Esophagus (tissue), 2 donors: Measurements from ENCODE around the gene ACBD6. TPM values are rescaled to one million over a fixed set of nuclear protein-coding genes. Genes with fewer than 3 reads are reported as not detected.

ENCODE experiments used
- H3K27ac ChIP-seq, 2 donors: one replicate each; pipeline ENCODE4 v1.5.1; 2013; ENCODE audit warnings: low read depth in 2 of 2, mild to moderate bottlenecking in 2 of 2, inconsistent platforms in 1 of 2, low read length in 1 of 2, moderate library complexity in 1 of 2
- H3K27me3 ChIP-seq, 2 donors: one replicate each; pipeline ENCODE4 v1.6.1; 2013; ENCODE audit warnings: low read length in 2 of 2, control low read depth in 1 of 2, mild to moderate bottlenecking in 1 of 2; ENCODE audit not compliant: insufficient read depth in 2 of 2, control insufficient read depth in 1 of 2
- H3K36me3 ChIP-seq, 2 donors: one replicate each; pipeline ENCODE4 v1.6.1; 2013; ENCODE audit warnings: low read length in 1 of 2; ENCODE audit not compliant: control insufficient read depth in 2 of 2, insufficient read depth in 2 of 2
- H3K4me1 ChIP-seq, 2 donors: one replicate each; pipeline ENCODE4 v1.6.1; 2013; ENCODE audit warnings: low read length in 1 of 2; ENCODE audit not compliant: control insufficient read depth in 2 of 2, insufficient read depth in 2 of 2
- H3K4me3 ChIP-seq, 2 donors: one replicate each; pipeline ENCODE4 v1.5.1; 2013; ENCODE audit warnings: low read length in 2 of 2, mild to moderate bottlenecking in 2 of 2, low read depth in 1 of 2, moderate library complexity in 1 of 2
- H3K9me3 ChIP-seq, 2 donors: one replicate each; pipeline ENCODE4 v1.6.1; 2013; ENCODE audit warnings: mild to moderate bottlenecking in 2 of 2, low read depth in 1 of 2, low read length in 1 of 2, moderate library complexity in 1 of 2; ENCODE audit not compliant: control insufficient read depth in 2 of 2, insufficient read depth in 1 of 2
- WGBS, 2 donors: extraction: QIAGEN DNeasy Blood & Tissue Kit; methylation state at CpG; one replicate each; pipeline ENCODE4 v1.1.7; 2013; 5-methylcytosine and 5-hydroxymethylcytosine counted together
- polyA plus RNA-seq, 2 donors: library from polyadenylated mRNA; stranded (reverse); fragments of 200-250 nt; gene quantifications; one replicate each; pipeline ENCODE4 v1.2.3, GENCODE V29; 2013
- donor health status: healthy with polysubstance abuse.
- donor health status: Bipolar disorder and iron deficiency.

The ACBD6 gene
- polyA plus RNA-seq, 2 donors: 20.4 to 23.0 TPM

DNA sequence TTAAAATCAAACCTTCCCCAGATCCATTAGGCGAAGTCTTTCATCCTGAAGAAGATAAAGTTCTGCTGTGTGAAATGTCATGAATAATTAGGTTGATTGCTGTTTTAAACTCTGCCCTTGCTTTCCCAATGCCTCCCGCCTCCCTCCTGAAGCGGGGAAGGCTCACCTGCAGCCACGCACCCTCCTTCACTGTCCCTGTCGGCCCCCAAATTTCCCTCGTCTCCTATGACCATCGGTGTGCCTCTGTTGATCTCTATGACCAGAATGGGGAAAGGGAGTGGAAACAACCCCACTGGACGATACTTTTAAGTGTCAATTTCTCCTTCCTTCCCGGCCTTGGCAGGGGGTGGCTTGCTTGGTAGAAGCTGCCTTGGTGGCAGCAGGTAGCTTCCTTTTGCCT, 237.2 kb downstream of the ACBD6 start:
- Histone ChIP-seq H3K4me3 (no peak overlapping the region), H3K36me3 (no peaks in the 10 kb centered on the region), H3K9me3 (no peaks in the 10 kb centered on the region), H3K4me1 (no peaks in the 10 kb centered on the region), H3K27me3 (no peaks in the 10 kb centered on the region), H3K27ac (no peak overlapping the region)
- 75 to 80% methylated on average over 9 of the region's 9 CpGs for WGBS, 2 donors

DNA sequence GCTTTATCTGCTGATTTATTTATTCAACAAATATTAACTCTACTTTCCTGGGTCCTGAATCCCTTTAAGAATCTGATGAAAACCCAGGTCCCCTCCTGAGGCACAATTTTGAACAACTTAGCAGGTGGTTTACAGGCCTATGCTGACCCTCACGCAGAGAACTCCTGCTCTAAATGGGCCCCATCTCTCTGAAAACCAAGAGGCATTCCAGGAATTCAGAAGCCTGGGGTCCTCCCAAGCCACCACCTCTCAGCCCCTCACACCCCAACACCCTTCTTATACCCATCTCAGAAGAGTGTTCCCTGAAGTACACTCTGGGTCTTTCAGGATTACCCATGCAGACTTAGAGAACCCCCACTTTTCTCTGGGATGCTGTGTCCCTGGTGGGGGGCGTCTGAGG, 237.8 kb downstream of the ACBD6 start:
- no peaks in the 10 kb centered on the region for H3K27me3 ChIP-seq
- H3K27ac ChIP-seq: no peak overlapping the region
- H3K36me3 ChIP-seq: no peaks in the 10 kb centered on the region
- WGBS, 2 donors: 55 to 66% methylated on average over 2 of the region's 2 CpGs
- no peak overlapping the region for H3K4me3 ChIP-seq
- H3K9me3 ChIP-seq: no peaks in the 10 kb centered on the region
- no peaks in the 10 kb centered on the region for H3K4me1 ChIP-seq

DNA sequence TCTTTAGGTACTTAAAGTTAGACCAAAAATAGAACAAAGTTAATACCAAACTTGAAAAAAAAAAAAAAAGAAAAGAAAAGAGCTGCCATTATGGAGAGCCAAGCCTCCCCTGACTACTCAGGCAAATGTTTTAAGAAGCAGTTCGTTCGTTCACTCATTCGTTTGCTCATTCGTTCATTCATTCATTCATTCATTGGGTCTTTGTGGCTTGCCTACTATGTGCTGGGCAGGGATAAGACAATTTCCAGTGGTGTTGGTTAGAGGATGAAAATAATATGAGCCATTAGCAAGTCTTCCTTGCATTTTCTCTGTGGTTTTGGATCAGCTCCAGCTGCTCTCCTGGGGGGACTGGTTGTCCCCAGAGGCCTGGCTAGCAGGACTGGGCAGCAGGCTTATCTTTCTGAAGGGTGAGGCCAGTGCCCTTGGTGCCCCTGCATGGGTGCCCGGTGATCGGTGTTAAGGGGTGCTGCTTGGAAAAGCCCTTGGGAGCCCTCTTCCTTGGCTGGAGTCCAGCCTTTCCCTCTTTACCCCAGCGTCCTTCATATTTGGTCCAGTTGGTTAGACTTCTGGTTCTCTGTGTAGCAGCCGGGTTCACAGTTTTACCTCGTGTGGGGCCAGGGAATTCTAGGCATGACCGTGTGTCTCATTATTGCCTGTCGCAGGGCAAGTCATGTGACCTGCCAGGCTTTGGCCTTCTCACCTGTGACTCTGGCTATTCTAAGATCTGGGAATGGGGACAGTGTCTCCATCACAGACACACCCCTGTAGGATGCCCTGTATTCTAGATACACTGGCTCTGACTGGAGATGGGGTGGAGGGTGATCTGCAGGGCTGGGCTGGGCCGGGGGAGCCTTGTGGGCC, 239.5 kb downstream of the ACBD6 start:
- Histone ChIP-seq H3K9me3 (no peaks in the 10 kb centered on the region), H3K36me3 (no peaks in the 10 kb centered on the region), H3K4me3 (no peak overlapping the region), H3K4me1 (no peaks in the 10 kb centered on the region), H3K27ac (no peak overlapping the region), H3K27me3 (no peaks in the 10 kb centered on the region)
- 69 to 74% methylated on average over 12 of the region's 12 CpGs for WGBS, 2 donors

DNA sequence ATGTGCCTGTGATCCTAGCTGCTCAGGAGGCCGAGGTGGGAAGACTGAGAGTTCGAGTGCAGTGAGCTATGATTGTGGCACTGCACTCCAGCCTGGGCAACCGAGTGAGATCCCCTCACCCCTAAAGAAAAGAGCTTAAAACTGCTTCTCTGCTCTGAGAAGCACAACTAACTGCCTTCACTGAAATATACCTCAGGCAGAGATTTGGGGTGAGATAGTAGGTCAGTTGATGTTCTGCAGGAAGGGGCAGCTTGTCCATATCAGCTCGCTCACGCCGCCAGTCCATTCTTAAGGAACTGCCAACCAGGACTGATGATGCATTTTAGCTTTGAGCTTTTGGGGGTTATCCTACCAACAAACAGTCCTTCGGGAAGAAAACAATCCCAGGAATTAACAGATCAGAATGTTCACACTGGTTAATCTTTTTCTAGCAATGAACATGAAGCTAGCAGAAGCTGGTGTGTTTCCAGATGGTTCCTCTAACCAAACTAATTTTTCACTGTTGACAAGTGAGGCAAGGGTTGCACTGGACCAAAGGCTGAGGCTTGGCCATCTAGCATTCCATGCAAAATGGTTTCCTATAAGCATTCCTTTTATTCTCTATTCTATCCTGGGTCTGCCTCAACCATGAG, 240.7 kb downstream of the ACBD6 start:
- Histone ChIP-seq H3K4me1 (no peaks in the 10 kb centered on the region), H3K9me3 (no peaks in the 10 kb centered on the region), H3K27ac (no peak overlapping the region), H3K4me3 (no peak overlapping the region), H3K36me3 (no peaks in the 10 kb centered on the region), H3K27me3 (no peaks in the 10 kb centered on the region)
- WGBS, 2 donors: 71 to 73% methylated on average over 7 of the region's 7 CpGs

DNA sequence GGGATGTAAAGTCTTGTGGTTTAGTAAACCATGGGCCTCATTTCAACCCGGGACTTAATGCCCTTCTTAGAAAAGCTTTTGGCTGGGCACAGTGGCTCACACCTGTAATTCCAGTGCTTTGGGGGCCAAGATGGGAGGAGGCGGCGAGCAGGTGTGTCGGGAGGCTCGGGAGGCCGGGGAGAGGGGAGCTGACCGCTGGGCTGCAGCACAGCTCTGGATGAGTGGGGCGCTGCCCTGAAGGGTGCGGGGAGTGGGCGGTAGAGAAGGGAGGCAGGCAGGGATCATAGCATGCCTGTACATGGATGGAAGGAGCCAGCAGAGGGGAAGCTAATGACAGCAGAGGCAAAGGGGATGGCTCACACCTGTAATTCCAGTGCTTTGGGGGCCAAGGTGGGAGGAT, 241.3 kb downstream of the ACBD6 start:
- H3K9me3 ChIP-seq: no peaks in the 10 kb centered on the region
- no peaks in the 10 kb centered on the region for H3K27me3 ChIP-seq
- 67 to 78% methylated on average over 10 of the region's 10 CpGs for WGBS, 2 donors

DNA sequence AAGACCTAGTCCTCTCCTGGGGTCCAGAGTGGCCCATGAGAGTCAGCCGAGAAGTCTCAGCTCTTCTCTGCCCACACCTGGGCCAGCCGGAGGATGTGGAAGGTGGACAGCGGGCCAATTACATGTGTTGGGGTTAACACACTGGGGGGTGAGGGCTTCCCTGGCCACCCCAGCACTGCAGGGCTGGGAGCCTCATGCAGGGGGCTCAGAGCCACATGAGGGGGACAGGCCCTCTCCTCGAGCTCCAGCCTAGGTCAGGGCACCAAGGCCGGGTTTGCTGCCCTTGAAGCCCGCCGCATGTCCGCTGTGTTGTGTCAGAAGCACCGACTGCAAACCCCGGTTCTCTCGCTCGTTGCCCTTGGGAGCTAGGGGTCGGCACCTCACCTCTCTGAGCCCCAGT, 241.8 kb downstream of the ACBD6 start:
- Histone ChIP-seq H3K36me3 (no peaks in the 10 kb centered on the region), H3K27me3 (no peaks in the 10 kb centered on the region), H3K4me3 (no peak overlapping the region), H3K4me1 (no peaks in the 10 kb centered on the region), H3K9me3 (no peaks in the 10 kb centered on the region), H3K27ac (no peak overlapping the region)
- WGBS, 2 donors: 83 to 86% methylated on average over 13 of the region's 13 CpGs

More for the DNA sequence above, 241.3 kb downstream of the ACBD6 start:
- Histone ChIP-seq H3K4me3 (no peak overlapping the region), H3K36me3 (no peaks in the 10 kb centered on the region), H3K27ac (no peak overlapping the region), H3K4me1 (no peaks in the 10 kb centered on the region)

DNA sequence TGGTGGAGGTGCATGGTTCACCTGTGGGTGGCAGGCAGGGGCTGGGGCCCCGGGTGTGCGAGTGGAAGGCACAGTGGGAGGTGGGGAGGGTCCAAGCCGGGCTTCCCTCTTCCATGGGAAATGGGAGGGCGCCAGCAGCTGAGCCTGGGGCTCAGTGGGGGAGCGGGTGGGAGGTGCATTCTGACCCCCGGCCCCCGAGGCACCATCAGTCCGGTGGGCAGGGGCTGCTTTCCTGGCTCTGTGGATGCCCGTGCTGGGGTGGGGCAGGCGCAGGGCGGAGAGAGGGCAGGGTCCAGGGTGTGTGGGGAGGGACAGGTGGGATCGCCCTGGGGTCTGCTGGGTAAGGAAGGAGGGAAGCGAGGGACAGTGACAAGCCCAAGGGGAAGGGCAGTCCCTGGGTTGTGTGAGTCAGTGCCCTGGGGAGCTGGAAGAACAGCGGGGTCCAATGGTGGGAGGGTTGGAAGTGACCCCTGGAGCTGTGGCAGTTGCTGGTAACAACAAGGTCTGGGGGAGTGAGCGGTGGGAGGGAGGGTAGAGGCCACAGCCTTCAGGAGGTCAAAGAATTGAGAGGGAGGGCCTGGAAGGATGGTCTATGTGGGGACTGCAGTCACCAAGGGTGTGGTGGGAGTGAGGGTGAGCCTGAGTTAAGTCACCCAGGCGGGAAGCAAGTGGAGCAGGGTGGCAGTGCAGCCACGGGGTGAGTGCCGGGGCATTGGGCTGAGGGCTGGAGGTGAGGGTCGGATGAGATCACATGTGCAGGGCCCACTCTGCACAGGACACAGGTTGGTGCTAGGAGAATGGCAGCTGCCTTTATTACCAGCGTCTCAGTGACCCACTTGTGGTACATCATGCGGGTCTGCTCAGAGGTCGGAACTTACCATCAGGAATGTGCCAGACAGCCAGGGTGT, 242.7 kb downstream of the ACBD6 start:
- WGBS, 2 donors: 71 to 74% methylated on average over 21 to 22 of the region's 22 CpGs
- no peak overlapping the region for H3K4me3 ChIP-seq
- no peak overlapping the region for H3K27ac ChIP-seq
- no peaks in the 10 kb centered on the region for H3K27me3 ChIP-seq
- no peaks in the 10 kb centered on the region for H3K9me3 ChIP-seq
- H3K36me3 ChIP-seq: no peaks in the 10 kb centered on the region
- H3K4me1 ChIP-seq: no peaks in the 10 kb centered on the region

DNA sequence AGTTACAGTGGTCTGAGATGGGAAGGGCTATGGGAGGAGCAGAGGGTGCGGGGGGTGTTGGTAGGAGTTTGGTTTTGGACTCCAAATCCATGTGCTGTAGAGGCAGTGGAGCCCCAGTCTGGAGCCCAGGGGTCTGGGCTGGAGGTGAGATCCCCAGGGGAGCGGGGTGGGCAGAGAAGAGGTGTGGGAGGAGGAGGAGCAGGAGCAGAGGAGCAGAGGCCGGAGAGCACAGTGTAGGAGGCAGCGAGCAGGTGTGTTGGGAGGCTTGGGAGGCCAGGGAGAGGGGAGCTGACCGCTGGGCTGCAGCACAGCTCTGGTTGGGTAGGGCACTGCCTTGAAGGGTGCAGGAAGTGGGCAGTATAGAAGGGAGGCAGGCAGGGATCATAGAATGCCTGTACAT, 243.4 kb downstream of the ACBD6 start:
- 76% methylated on average over 5 of the region's 5 CpGs for WGBS, 2 donors

DNA sequence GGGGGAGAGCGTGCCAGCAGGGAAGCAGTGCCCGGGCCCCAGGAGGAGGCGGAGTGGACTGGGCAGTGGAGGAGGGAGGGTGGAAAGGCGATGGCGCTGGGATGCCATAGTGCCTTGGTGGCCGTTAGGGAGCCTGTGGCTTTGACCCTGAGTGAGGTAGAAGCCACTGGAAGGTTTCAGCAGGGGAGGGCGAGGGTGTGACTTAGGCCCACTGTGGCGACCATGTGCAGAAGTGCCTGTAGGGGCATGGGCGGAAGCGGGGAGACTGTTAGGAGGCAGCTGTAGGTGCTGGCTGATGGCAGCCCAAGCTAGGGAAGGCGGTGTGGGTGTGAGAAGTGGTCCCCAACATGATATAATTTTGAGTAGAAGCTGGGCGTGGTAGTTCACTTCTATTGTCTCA, 244.1 kb downstream of the ACBD6 start:
- H3K27me3 ChIP-seq: no peaks in the 10 kb centered on the region
- H3K4me3 ChIP-seq: no peak overlapping the region
- no peaks in the 10 kb centered on the region for H3K4me1 ChIP-seq
- no peak overlapping the region for H3K27ac ChIP-seq
- 84 to 85% methylated on average over 12 of the region's 12 CpGs for WGBS, 2 donors
- no peaks in the 10 kb centered on the region for H3K36me3 ChIP-seq
- H3K9me3 ChIP-seq: no peaks in the 10 kb centered on the region

More for the DNA sequence above, 243.4 kb downstream of the ACBD6 start:
- no peaks in the 10 kb centered on the region for H3K36me3 ChIP-seq
- H3K4me3 ChIP-seq: no peak overlapping the region
- H3K9me3 ChIP-seq: no peaks in the 10 kb centered on the region
- H3K27ac ChIP-seq: no peak overlapping the region
- no peaks in the 10 kb centered on the region for H3K4me1 ChIP-seq
- no peaks in the 10 kb centered on the region for H3K27me3 ChIP-seq
